HG03457 (cell line): ENCODE data around the gene OR10W1.

ENCODE experiments used
- ATAC-seq: cut with Tn5 transposase; IDR thresholded peaks from one replicate; pipeline ENCODE4 v1.9.1; 2021; ENCODE audit warnings: moderate number of reproducible peaks; ENCODE audit not compliant: unreplicated experiment

OR10W1 gene, protein sequence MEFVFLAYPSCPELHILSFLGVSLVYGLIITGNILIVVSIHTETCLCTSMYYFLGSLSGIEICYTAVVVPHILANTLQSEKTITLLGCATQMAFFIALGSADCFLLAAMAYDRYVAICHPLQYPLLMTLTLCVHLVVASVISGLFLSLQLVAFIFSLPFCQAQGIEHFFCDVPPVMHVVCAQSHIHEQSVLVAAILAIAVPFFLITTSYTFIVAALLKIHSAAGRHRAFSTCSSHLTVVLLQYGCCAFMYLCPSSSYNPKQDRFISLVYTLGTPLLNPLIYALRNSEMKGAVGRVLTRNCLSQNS

DNA sequence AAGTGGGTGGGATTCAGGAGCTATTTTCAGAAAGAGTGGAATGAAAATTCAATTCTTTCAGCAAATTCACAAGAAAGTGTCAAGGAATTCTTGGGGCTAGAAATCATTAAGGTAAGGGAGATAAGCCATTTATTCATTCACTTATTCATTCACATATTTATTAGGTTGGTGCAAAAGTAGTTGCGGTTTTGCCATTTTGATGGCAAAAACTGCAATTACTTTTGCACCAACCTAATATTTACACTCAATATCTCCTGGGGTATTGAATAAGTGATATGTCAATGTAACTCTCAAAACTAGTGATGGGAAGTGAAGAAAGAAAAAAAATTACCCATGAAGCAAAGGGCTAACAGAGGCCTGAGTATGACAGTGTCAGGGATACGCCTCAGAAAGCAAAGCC, at the start of gene OR10W1:
OR10W1 (minus strand) TSS at position 119 of the 400 bp plus-strand sequence. CDS start 402 bp downstream, outside the sequence.
- no peak for ATAC-seq

DNA sequence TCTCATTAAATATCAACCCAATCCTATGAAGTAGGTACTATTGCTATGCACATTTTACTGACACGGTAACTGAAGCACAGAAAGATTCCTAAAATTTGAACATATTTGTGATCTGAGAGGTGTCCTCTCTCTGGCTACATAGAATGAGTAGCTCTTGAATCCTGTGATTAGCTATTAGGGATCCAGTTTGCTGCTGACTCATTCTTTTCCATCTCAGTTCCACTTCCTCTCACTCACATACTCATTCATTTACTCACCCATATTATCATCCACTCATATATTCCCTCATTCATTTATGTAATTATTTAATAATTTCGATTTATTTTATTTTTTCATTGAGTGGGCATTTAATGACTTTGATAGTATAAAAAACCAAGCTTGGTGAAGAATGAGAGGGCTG, 48.1 kb upstream of the OR10W1 start:
- no peak for ATAC-seq

DNA sequence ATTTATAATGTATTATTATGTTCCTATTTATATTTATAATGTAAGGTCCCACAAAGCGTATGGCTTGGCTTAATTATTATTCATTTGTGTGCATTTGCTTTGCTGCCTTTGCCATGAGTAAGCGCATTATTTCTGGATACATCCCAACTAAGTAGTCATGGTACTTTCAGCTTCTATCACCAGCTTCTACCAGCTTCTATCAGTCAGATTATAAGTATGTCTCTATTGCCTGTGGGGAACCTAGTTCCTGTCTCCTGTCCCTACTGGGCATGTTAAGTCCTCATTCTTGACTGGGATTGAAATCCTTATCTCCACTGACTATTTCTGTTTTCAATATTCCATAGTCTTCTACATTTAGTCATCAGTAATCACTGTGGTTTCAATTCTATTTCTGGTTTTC, 33.5 kb upstream of the OR10W1 start:
- no peak for ATAC-seq

DNA sequence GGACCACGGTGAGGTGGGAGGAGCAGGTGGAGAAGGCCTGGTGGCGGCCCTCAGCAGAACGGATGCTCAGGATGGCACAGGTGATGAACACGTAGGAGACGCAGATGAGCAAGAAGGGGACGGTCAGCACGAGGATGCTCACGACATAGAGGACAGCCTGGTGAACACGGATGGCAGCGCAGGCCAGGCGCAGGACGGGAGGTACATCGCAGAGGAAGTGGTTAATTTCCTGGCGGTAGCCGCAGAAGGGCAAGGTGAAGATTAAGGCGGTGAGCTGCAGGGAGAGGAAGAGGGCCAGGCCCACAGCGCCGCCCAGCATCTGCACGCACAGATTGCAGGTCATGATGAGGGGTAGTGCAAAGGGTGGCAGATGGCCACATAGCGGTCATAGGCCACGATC, 24.0 kb upstream of the OR10W1 start:
- ATAC-seq = no peak

DNA sequence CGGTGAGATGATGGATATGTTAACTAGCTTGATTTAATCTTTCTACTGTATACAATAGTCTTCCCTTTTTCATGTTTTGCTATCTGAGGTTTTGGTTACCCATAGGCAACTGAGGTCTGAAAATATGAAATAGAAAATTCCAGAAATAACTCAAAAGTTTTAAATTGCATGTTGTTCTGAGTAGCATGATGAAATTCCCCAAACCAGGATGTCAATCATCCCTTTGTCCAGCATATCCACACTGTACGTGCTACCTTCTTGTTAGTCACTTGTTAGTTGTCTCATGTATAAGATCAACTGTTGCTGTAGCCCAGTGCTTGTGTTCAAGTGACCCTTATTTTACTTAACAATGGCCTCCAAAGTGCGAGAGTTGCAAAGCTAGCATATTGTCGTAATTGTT, 21.2 kb upstream of the OR10W1 start:
- no peak for ATAC-seq

DNA sequence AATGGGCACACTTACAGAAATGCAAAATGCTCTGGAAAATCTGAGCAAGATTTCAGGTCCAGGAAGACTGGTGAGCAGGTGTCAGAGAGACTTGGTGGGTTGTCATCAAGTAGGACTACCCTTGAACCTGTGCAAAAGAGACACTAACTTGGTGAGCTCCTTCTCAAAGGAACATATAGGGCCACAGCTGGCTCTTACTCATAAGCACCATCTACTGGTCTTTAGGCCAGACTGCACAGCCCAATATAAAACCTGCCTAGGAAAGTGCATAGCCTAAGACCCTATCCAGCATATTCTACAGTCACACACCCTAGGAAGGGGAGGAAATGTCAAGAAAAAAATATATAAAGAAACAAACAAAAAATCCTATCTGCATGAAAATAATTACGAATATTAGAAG, 18.2 kb upstream of the OR10W1 start:
- ATAC-seq = peak; percentile 80

DNA sequence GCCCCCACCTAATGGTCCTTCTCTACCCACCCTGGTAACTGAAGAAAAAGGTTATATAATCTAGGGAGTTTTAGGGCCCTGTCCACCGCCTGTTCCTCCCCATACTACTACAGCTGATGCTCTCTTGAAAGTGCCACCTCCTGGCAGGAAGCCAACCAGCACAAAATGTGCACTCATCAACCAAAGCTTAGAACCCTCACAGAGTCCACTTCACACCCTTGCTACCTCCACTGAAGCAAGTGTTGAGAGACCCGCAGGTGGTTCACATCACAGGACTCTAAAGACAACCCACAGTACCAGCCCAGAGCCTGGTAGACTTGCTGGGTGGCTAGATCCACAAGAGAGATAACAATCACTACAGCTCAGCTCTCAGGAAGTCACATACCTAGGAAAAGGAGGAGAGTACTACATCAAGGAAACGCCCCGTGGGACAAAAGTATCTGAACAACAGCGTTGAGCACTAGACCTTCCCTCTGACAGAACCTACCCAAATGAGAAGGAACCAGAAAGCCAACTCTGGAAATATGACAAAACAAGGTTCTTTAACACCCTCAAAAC, 17.5 kb upstream of the OR10W1 start:
- no peak for ATAC-seq

DNA sequence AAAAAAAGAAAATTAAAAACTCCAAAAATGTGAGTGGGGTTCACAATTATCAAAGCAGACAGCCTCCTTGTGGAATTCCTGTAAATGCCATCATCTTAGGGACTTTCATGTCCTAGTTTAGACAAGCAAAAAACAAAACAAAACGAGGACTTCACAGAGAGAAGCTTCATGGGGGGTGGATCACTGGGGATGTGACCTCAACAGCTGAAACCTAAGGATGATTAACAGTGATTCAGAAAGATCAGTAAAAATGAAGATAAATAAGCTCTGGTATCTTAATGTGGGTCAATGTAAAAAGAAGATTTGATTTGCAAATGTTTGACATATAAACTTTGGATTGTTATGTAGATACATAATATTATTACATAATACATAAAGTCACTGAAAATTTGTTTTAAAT, 8.1 kb upstream of the OR10W1 start:
- no peak for ATAC-seq

DNA sequence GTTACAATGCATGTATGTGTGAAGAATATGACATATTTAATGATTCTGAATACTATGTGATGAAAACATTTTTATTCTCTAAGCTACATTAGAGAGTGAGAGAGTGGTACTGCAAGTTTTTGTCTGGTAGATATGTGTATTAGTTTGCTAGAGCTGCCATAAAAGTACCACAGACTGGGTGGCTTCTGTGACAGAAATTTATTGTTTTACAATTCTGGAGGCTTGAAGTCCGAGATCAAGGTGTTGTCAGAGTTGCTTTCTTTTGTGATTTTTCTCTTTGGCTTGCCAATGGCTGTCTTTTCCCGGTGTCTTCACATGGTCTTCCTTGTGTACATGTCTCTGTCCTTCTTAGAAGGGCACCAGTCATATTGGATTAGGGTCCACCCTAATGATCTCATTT, 6.9 kb upstream of the OR10W1 start:
- no peak for ATAC-seq

DNA sequence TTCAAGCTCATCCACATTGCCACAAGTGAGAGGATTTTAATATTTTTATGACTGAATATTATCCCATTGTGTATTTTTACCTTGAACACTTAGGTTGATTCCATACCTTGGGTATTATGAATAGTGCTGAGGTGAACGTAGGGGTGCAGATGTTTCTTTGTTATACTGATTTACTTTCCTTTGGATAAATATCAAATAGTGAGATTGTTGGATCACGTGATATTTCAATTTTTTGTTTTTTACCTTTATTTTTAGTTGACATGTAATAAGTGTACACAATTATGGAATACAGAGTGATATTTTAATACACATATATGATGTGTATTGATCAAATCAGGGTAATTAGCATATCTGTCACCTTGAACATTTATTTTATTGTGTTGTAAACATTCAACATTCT, 8.1 kb downstream of the OR10W1 start:
- no peak for ATAC-seq

DNA sequence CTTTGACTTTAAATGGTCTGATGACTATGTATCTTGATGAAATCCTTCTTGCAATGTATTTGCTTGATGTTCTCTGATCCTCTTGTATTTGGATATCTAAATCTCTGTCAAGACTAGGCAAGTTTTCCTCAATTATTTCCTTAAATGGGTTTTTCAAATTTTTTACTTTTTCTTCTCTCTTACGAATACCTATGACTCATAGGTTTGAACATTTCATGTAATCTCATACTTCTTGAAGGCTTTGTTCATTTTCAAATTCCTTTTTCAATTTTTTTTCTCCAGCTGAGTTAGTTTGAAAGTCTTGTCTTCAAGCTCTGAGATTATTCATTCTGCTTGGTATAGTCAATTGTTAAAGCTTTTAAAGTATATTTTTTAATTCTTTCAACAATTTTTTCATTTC, 13.1 kb downstream of the OR10W1 start:
- no peak for ATAC-seq

DNA sequence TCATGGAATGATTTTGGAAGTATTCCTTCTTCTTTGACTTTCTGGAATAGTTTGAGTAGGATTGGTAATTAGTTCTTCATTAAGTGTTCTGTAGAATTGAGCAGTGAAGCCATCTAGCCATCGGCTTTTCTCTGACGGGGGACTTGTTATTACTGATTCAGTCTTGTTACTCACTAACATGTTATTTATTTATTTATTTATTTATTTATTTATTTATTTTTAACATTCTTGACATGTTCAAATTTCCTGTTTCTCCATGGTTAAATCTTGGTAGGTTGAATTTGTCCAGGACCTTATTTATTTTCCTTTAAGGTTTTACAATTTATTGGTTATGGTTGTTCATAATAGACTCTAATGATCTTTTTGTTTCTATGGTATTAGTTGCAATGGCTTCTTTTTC, 24.1 kb downstream of the OR10W1 start:
- no peak for ATAC-seq

DNA sequence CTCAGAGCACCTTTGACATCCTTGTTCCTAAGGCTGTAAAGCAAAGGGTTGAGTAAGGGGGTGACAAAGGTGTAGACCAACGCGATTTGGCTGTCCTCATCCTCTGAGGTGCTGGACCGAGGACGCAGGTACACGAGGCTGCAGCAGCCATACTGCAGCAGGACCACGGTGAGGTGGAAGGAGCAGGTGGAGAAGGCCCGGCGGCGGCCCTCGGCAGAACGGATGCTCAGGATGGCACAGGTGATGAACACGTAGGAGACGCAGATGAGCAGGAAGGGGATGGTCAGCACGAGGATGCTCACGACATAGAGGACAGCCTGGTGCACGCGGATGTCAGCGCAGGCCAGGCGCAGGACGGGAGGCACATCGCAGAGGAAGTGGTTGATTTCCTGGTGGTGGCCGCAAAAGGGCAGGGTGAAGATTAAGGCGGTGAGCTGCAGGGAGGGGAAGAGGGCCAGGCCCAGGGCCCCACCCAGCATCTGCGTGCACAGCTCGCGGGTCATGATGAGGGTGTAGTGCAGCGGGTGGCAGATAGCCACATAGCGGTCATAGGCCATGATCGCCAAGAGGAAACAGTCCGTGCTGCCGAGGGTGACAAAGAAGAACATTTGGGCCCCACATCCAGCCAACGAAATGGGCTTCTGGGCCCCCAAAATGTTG, 40.0 kb downstream of the OR10W1 start:
- no peak for ATAC-seq

DNA sequence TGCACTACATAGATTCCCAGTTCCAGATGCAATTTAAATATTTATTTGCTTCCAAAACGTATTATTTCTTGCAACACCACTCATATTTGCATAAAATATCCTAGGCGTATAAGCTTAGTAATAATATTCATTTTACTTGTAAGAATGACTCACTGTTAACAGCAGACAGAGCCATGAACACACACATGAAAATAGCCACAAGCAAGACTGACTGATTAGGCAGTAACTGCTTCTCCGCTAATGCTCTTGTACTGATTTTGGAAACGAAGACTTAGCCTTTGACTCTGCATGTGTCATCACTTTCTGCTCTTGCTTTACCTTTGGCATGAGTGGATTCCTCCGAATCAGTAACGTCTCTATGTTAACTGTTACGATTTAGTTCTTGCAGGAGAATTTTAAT, 45.3 kb downstream of the OR10W1 start:
- ATAC-seq = no peak
